ENCODE measurements around the gene IL1RN.
A peak's percentile ranks its signal among the peaks of the same experiment; 100 is the strongest.

The IL1RN gene

DNA sequence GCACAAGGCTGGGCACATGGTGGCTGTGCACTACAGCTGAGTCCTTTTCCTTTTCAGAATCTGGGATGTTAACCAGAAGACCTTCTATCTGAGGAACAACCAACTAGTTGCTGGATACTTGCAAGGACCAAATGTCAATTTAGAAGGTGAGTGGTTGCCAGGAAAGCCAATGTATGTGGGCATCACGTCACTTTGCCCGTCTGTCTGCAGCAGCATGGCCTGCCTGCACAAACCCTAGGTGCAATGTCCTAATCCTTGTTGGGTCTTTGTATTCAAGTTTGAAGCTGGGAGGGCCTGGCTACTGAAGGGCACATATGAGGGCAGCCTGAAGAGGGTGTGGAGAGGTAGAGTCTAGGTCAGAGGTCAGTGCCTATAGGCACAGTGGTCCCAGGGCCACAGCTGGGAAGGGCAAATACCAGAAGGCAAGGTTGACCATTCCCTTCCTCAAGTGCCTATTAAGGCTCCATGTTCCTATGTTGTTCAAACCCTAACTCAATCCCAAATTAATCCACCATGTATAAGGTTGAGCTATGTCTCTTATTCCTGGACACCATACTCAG, 2.2 kb downstream of the IL1RN start:
- TF ChIP-seq, protein P1, sequence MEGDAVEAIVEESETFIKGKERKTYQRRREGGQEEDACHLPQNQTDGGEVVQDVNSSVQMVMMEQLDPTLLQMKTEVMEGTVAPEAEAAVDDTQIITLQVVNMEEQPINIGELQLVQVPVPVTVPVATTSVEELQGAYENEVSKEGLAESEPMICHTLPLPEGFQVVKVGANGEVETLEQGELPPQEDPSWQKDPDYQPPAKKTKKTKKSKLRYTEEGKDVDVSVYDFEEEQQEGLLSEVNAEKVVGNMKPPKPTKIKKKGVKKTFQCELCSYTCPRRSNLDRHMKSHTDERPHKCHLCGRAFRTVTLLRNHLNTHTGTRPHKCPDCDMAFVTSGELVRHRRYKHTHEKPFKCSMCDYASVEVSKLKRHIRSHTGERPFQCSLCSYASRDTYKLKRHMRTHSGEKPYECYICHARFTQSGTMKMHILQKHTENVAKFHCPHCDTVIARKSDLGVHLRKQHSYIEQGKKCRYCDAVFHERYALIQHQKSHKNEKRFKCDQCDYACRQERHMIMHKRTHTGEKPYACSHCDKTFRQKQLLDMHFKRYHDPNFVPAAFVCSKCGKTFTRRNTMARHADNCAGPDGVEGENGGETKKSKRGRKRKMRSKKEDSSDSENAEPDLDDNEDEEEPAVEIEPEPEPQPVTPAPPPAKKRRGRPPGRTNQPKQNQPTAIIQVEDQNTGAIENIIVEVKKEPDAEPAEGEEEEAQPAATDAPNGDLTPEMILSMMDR (IDR thresholded peaks at IDR 0.05): no peak
- H3K4me3 ChIP-seq: no peak overlapping the region

DNA sequence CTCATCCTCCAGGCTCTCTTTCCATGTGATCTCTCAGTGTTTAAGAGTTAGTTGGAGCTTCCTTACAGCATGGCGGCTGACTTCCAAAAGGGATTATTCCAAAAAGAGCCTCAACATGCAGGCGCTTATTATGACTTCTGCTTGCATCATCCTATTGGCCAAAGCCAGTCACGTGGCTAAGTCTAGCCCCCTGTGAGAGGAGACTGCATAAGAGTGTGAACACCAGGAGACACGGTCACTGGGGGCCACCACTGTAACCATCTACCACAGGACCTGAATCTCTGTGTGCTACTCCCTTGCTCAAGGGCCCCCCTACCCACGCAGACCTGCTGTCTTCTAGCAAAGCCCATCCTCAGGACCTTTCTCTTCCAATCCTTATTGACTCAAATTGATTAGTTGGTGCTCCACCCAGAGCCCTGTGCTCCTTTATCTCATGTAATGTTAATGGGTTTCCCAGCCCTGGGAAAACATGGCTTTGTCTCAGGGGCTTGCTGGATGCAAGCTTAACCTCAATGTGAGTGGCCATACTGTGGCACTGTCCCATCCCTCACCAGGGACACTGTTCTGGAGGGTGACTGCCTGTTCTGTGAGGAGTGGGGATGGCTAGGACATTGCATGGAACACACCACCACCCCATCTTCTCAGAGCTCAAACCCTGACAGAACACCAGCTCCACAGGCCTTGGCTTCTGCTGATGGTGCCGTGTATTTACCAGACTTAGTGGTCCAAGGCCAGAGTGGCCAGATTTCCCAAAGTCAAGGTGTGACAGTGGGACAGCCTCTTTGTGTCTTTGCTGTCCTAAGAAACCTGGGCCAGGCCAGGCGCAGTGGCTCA, 4.2 kb downstream of the IL1RN start:
- TF ChIP-seq, protein P1 (IDR thresholded peaks at IDR 0.05): no peak
- no peak overlapping the region for H3K4me3 ChIP-seq
- H3K27ac ChIP-seq: no peak overlapping the region
- peak; percentile 40 for DNase-seq (ENCODE audit: low spot score)

More for the DNA sequence above, 2.2 kb downstream of the IL1RN start:
- H3K27ac ChIP-seq: no peak overlapping the region
- DNase-seq (ENCODE audit: low spot score): peak; percentile 11

DNA sequence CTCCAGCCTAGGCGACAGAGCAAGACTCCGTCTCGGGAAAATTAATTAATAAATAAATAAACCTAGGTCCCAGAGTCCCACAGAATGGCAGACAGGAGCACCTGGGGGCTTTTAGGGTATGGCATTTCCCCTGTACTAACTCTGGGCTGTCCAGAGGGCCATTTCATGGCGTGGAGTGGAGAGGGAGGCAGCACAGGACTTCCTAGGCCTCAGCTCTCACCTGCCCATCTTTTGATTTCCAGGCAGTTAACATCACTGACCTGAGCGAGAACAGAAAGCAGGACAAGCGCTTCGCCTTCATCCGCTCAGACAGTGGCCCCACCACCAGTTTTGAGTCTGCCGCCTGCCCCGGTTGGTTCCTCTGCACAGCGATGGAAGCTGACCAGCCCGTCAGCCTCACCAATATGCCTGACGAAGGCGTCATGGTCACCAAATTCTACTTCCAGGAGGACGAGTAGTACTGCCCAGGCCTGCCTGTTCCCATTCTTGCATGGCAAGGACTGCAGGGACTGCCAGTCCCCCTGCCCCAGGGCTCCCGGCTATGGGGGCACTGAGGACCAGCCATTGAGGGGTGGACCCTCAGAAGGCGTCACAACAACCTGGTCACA, 5.1 kb downstream of the IL1RN start:
- TF ChIP-seq, protein P1 (IDR thresholded peaks at IDR 0.05): no peak
- Histone ChIP-seq H3K27ac (no peak overlapping the region), H3K4me3 (no peak overlapping the region)
- DNase-seq (ENCODE audit: low spot score): peak; percentile 41

DNA sequence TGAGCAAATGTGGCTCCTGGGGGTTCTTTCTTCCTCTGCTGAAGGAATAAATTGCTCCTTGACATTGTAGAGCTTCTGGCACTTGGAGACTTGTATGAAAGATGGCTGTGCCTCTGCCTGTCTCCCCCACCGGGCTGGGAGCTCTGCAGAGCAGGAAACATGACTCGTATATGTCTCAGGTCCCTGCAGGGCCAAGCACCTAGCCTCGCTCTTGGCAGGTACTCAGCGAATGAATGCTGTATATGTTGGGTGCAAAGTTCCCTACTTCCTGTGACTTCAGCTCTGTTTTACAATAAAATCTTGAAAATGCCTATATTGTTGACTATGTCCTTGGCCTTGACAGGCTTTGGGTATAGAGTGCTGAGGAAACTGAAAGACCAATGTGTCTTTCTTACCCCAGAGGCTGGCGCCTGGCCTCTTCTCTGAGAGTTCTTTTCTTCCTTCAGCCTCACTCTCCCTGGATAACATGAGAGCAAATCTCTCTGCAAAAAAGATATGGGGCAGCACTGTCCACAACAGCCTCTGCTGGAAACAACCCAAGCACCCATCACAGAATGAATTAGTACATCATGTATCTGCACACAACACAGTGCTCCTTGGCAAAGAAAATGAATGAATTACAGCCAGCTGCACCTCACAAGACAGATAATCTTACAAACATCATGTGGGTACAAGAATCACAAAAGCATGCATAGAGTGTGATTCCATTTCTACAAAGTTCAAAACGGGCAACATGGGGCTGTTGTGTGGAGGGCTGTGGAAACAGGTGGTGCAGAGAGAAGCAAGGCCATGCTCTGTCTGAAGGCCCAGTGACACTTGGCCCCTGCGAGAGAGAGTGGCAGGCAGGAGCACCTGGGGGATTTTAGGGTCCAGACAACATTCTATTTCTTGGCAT, 6.6 kb downstream of the IL1RN start:
- H3K27ac ChIP-seq: no peak overlapping the region
- TF ChIP-seq, protein P1 (IDR thresholded peaks at IDR 0.05): no peak
- DNase-seq (ENCODE audit: low spot score): peak; percentile 45
- no peak overlapping the region for H3K4me3 ChIP-seq

DNA sequence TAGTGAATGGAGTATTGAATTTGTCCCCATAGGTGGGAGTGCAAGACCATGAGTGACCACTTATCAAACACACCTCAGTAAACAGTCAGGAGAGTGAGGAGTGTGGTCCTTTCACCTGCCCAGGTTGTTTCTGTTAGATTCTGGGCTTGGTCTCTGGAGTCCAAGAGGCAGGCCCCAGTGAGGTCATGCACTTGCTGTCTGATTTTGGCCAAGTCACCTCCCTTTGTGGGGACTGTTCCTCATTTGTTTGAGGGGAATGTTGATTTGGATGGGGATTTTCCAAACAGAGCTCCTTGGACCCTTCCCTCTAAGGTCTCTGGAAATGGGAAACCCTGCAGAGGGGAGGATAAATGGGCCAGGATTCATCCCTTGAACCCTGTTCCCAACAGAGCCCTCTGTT, 7.3 kb downstream of the IL1RN start:
- peak; percentile 24 for DNase-seq (ENCODE audit: low spot score)
- H3K27ac ChIP-seq: no peak overlapping the region
- TF ChIP-seq, protein P1 (IDR thresholded peaks at IDR 0.05): no peak
- H3K4me3 ChIP-seq: no peak overlapping the region

DNA sequence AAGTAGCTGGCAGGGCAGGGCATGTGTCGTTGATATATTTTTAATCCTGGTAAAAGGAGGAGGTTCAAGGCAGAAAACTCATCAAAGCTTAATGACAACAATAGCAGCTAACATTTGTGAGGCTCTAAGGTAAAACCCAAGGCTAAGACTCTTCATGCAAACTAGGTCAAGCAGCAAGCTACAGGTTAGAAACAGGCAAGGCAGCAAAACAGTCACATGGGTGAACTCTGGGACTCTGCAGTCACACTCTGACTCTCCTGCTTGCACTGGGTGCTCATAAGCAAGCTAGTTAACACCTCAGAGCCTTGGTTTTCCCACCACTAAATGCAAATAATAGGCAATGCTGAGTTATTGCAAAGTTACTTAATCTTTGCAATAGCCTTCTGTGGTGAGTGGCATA, 7.9 kb downstream of the IL1RN start:
- H3K27ac ChIP-seq: no peak overlapping the region

More for the DNA sequence above, 7.9 kb downstream of the IL1RN start:
- TF ChIP-seq, protein P1 (IDR thresholded peaks at IDR 0.05): no peak
- H3K4me3 ChIP-seq: no peak overlapping the region
- DNase-seq (ENCODE audit: low spot score): peak; percentile 7
